Hepatocyte (in vitro differentiated cells): ENCODE results near the gene LIG3.

Experiments
- EZH2phosphoT487 ChIP-seq: fragments of 200-600 bp; sonication (generic); IDR thresholded peaks from one replicate; pipeline ENCODE4 v1.6.1; 2018; ENCODE audit warnings: antibody characterized with exemption, mild to moderate bottlenecking, low read depth, moderate library complexity; ENCODE audit not compliant: unreplicated experiment, severe bottlenecking
- TF ChIP-seq, protein P1 (sequence below): fragments of 200-600 bp; sonication (generic); IDR thresholded peaks from 2 replicates; pipeline ENCODE4 v1.5.1; 2016; ENCODE audit warnings: antibody characterized with exemption, mild to moderate bottlenecking; ENCODE audit not compliant: poor library complexity

DNA sequence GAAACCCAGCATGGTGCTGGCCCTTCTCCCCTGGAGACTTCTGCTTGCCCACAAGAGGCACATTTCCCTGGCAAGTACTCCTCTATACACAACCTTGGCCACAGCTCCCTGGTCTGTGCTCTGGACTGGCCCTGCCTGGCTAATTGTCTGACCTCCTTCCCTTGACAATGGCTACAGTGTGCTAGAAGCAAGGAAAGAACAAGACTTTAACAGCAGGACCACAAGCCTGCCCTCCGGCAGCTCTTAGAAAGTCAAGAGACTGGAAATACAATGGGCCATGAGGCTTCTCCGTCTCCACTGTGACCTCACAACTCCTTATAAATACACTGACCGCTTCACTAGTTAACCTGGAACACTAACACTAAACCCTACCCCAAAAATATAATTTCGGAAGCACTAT lies 36.7 kb downstream of the LIG3 start:
- TF ChIP-seq, protein P1, sequence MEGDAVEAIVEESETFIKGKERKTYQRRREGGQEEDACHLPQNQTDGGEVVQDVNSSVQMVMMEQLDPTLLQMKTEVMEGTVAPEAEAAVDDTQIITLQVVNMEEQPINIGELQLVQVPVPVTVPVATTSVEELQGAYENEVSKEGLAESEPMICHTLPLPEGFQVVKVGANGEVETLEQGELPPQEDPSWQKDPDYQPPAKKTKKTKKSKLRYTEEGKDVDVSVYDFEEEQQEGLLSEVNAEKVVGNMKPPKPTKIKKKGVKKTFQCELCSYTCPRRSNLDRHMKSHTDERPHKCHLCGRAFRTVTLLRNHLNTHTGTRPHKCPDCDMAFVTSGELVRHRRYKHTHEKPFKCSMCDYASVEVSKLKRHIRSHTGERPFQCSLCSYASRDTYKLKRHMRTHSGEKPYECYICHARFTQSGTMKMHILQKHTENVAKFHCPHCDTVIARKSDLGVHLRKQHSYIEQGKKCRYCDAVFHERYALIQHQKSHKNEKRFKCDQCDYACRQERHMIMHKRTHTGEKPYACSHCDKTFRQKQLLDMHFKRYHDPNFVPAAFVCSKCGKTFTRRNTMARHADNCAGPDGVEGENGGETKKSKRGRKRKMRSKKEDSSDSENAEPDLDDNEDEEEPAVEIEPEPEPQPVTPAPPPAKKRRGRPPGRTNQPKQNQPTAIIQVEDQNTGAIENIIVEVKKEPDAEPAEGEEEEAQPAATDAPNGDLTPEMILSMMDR = no peak
- TF ChIP-seq EZH2phosphoT487 = no peak
